ENCODE data around the gene ETV6. TPM values are rescaled to one million over a fixed set of nuclear protein-coding genes. Genes with fewer than 3 reads are reported as not detected.

The ETV6 gene
- total RNA-seq, 1 experiment from 2014 or later, result 14.1 TPM

GRCh38 chr12:11895421-11896078 lies 246.1 kb downstream of the ETV6 start:
- RAD21 ChIA-PET (ENCODE audit: low non-redundant PET in 1 of 2, low total read pairs in 2 of 2, uncharacterized antibody in 2 of 2, unreplicated experiment in 2 of 2), result no interaction called here
- Histone ChIP-seq H3K9me3 (ENCODE audit: control insufficient read depth in 1 of 2, insufficient read depth in 1 of 2, low read depth in 1 of 2, low read length in 2 of 2) (no peaks in the 10 kb centered on the region), H3K36me3 (ENCODE audit: control insufficient read depth in 1 of 2, insufficient read depth in 2 of 2, low read length in 2 of 2) (no peaks in the 10 kb centered on the region), H3K79me2 (ENCODE audit: insufficient read depth, low read length) (no peaks in the 10 kb centered on the region), H2AFZ (ENCODE audit: low read depth, low read length, poor library complexity, severe bottlenecking) (no peak overlapping the region), H3K9ac (ENCODE audit: low read length) (no peak overlapping the region), H3K4me2 (ENCODE audit: low read length) (no peak overlapping the region), H3K4me3 (replicated peaks in 1 of 2; ENCODE audit: low read depth in 1 of 2, low read length in 2 of 2) (no peak overlapping the region), H3K9me2 (ENCODE audit: insufficient read depth) (no peaks in the 10 kb centered on the region), H4K20me1 (ENCODE audit: insufficient read depth) (no peaks in the 10 kb centered on the region), H3K4me1 (ENCODE audit: control insufficient read depth in 1 of 2, insufficient read depth in 2 of 2, low read length in 2 of 2) (no peaks in the 10 kb centered on the region), H3K27me3 (ENCODE audit: insufficient read depth, low read length) (no peaks in the 10 kb centered on the region), H3K27ac (ENCODE audit: low read depth, low read length) (no peak overlapping the region)
- intact Hi-C loops (cut with micrococcal nuclease), result loop anchor here (10.0 kb wide), 1 partner anchor 311 kb away; no protein-coding TSS in a partner anchor
- ATAC-seq, result no peak
- TF ChIP-seq EGR1 (IDR thresholded peaks at IDR 0.05; ENCODE audit: low read depth) (no peak), TCF7L2 (IDR thresholded peaks at IDR 0.05; ENCODE audit: borderline replicate concordance, extremely low read depth, insufficient read depth, insufficient read length) (no peak), YY1 (IDR thresholded peaks at IDR 0.05; ENCODE audit: extremely low read depth, insufficient replicate concordance, low read depth, low read length) (no peak), POLR2AphosphoS5 (IDR thresholded peaks at IDR 0.05; ENCODE audit: low read depth, low read length) (no peak), MAX (IDR thresholded peaks at IDR 0.05) (no peak)
- CTCF ChIA-PET, result no interaction called here
- no peak for DNase-seq (ENCODE audit: low read depth, low spot score)
- no TSS peak for BruUV-seq (replicated peaks)
- POLR2A ChIA-PET, result no interaction called here

GRCh38 chr12:11896417-11896929 lies 247.0 kb downstream of the ETV6 start:
- no peak for TF ChIP-seq ELF1 (IDR thresholded peaks at IDR 0.05; ENCODE audit: borderline replicate concordance, low read depth)
- no peak for TF ChIP-seq ZBTB33 (IDR thresholded peaks at IDR 0.05; ENCODE audit: extremely low read depth, insufficient replicate concordance, low read length)
- no peak for TF ChIP-seq JUND (IDR thresholded peaks at IDR 0.05)
- TF ChIP-seq CBX3 (IDR thresholded peaks at IDR 0.05; ENCODE audit: low read depth), result no peak
- no peak for TF ChIP-seq ZFX (IDR thresholded peaks at IDR 0.05)
- TF ChIP-seq CTCF (IDR thresholded peaks at IDR 0.05 in 2 of 3, conservative IDR thresholded peaks at IDR 0.05 in 1 of 3; ENCODE audit: borderline replicate concordance in 1 of 3, insufficient read depth in 1 of 3, low read depth in 2 of 3, low read length in 2 of 3), result no peak
- no peak for TF ChIP-seq POLR2AphosphoS5 (IDR thresholded peaks at IDR 0.05; ENCODE audit: low read depth, low read length)
- TF ChIP-seq FOSL1 (IDR thresholded peaks at IDR 0.05; ENCODE audit: low read depth), result no peak
- TF ChIP-seq TCF7L2 (IDR thresholded peaks at IDR 0.05; ENCODE audit: borderline replicate concordance, extremely low read depth, insufficient read depth, insufficient read length), result no peak
- no peak for TF ChIP-seq EZH2 (IDR thresholded peaks at IDR 0.05)
- Histone ChIP-seq H4K20me1 (ENCODE audit: insufficient read depth) (no peaks in the 10 kb centered on the region), H2AFZ (ENCODE audit: low read depth, low read length, poor library complexity, severe bottlenecking) (no peak overlapping the region), H3K27ac (ENCODE audit: low read depth, low read length) (no peak overlapping the region), H3K9ac (ENCODE audit: low read length) (no peak overlapping the region), H3K27me3 (ENCODE audit: insufficient read depth, low read length) (no peaks in the 10 kb centered on the region), H3K79me2 (ENCODE audit: insufficient read depth, low read length) (no peaks in the 10 kb centered on the region), H3K4me2 (ENCODE audit: low read length) (no peak overlapping the region), H3K4me1 (ENCODE audit: control insufficient read depth in 1 of 2, insufficient read depth in 2 of 2, low read length in 2 of 2) (no peaks in the 10 kb centered on the region), H3K9me3 (ENCODE audit: control insufficient read depth in 1 of 2, insufficient read depth in 1 of 2, low read depth in 1 of 2, low read length in 2 of 2) (no peaks in the 10 kb centered on the region), H3K9me2 (ENCODE audit: insufficient read depth) (no peaks in the 10 kb centered on the region), H3K4me3 (replicated peaks in 1 of 2; ENCODE audit: low read depth in 1 of 2, low read length in 2 of 2) (no peak overlapping the region), H3K36me3 (ENCODE audit: control insufficient read depth in 1 of 2, insufficient read depth in 2 of 2, low read length in 2 of 2) (no peaks in the 10 kb centered on the region)
- POLR2A ChIA-PET, result no interaction called here
- no peak for ATAC-seq
- no TSS peak for BruUV-seq (replicated peaks)
- RAD21 ChIA-PET (ENCODE audit: low non-redundant PET in 1 of 2, low total read pairs in 2 of 2, uncharacterized antibody in 2 of 2, unreplicated experiment in 2 of 2), result no interaction called here
- DNase-seq (ENCODE audit: low read depth, low spot score), result no peak
- CTCF ChIA-PET, result no interaction called here
- intact Hi-C loops (cut with micrococcal nuclease), result loop anchor here (10.0 kb wide), 1 partner anchor 312 kb away; no protein-coding TSS in a partner anchor
